Measurements from ENCODE around the gene AK1. TPM values are rescaled to one million over a fixed set of nuclear protein-coding genes. Genes with fewer than 3 reads are reported as not detected.

The AK1 gene
- total RNA-seq, 1 donor from 2014 or later = 39.6 TPM

DNA sequence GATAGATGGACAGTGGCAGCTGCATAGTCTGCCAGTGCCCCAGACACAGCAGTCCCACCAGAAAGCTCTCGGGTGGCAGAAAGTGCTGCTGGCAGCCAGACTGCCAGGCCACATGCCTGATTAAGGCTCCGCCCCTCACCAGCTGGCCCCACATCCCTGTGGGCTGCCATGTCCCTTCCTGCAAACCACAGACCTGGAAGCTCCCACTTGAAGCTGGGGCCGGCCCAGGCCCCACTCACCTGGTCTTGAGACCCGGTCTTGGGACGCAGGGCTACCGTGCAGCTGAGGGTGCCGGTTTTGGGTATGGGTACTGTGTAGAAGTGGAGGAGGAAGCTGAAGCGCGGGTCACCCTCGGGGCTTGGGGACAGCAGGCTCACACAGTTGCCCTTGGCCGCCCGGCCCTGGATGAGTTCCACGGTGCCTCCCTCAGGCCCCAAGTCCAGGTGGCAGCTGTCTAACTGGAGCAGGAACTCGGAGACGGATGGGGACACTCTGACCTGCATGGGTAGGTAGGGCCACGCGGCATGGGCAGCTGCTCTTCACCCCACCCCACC lies 59.5 kb downstream of the AK1 start:
- no peak for TF ChIP-seq CTCF (conservative IDR thresholded peaks at IDR 0.05)
- no peak overlapping the region for H3K4me3 Mint-ChIP-seq
- H3K27ac Mint-ChIP-seq (ENCODE audit: unreplicated experiment) = no peak overlapping the region
- DNase-seq (ENCODE audit: low read depth, low spot score) = no peak
- H3K36me3 Mint-ChIP-seq (ENCODE audit: low read depth) = no peaks in the 10 kb centered on the region
- H3K27me3 Mint-ChIP-seq (ENCODE audit: low read depth) = no peaks in the 10 kb centered on the region
- H3K4me1 Mint-ChIP-seq = peaks cover 12% of the 10 kb centered on the region
- no peaks in the 10 kb centered on the region for H3K9me3 Mint-ChIP-seq

- H3K4me1 Mint-ChIP-seq = peaks cover 12% of the 10 kb centered on the region
Observed at GRCh38 chr9:127816728-127817127, 60.7 kb downstream of the AK1 start.

More at GRCh38 chr9:127816728-127817127, 60.7 kb downstream of the AK1 start:
- H3K27ac Mint-ChIP-seq (ENCODE audit: unreplicated experiment) = no peak overlapping the region
- H3K4me3 Mint-ChIP-seq = no peak overlapping the region
- no peaks in the 10 kb centered on the region for H3K9me3 Mint-ChIP-seq
- no peak for DNase-seq (ENCODE audit: low read depth, low spot score)
- H3K36me3 Mint-ChIP-seq (ENCODE audit: low read depth) = no peaks in the 10 kb centered on the region
- H3K27me3 Mint-ChIP-seq (ENCODE audit: low read depth) = no peaks in the 10 kb centered on the region
- TF ChIP-seq CTCF (conservative IDR thresholded peaks at IDR 0.05) = no peak

Small RNA genes lying within 50 kb of the gene (microRNA-seq; reads per million reads assigned to microRNA genes)
- not detected for gene MIR4672

Other genes with a start within 250 kb of the AK1 start
- gene CFAP157, start 170.7 kb downstream of the AK1 start, total RNA-seq = 0.16 TPM in 1 of 2 replicates, not detected in the other
- gene PTRH1, start 162.0 kb downstream of the AK1 start, total RNA-seq = 7.2 and 9.8 TPM in 2 replicates
- not detected in 2 replicates for gene TTC16, start 161.6 kb downstream of the AK1 start, total RNA-seq
- gene TOR2A, start 142.4 kb downstream of the AK1 start, total RNA-seq = 25.7 and 27.4 TPM in 2 replicates
- gene SH2D3C, start 99.0 kb downstream of the AK1 start, total RNA-seq = 6.0 and 7.2 TPM in 2 replicates
- 77.0 and 84.8 TPM in 2 replicates for gene CDK9, start 91.6 kb downstream of the AK1 start, total RNA-seq
- gene FPGS, start 74.8 kb downstream of the AK1 start, total RNA-seq = 64.6 and 69.9 TPM in 2 replicates
- gene ENG, start 23.0 kb downstream of the AK1 start, total RNA-seq = 2.6 and 3.3 TPM in 2 replicates
- gene ST6GALNAC6, start 21.9 kb upstream of the AK1 start, total RNA-seq = 25.4 and 27.4 TPM in 2 replicates
- 12.6 and 14.5 TPM in 2 replicates for gene ST6GALNAC4, start 39.4 kb upstream of the AK1 start, total RNA-seq
- gene PIP5KL1, start 53.1 kb upstream of the AK1 start, total RNA-seq = 2.6 and 3.4 TPM in 2 replicates
- gene DPM2, start 60.2 kb upstream of the AK1 start, total RNA-seq = 52.2 and 59.1 TPM in 2 replicates
- 53.5 and 71.1 TPM in 2 replicates for gene EEIG1, start 103.3 kb upstream of the AK1 start, total RNA-seq
- gene NAIF1, start 189.6 kb upstream of the AK1 start, total RNA-seq = 9.8 and 11.8 TPM in 2 replicates
- gene SLC25A25, start 190.6 kb upstream of the AK1 start, total RNA-seq = 13.9 and 16.8 TPM in 2 replicates